Measurements from ENCODE around the gene ITPR2. TPM values are rescaled to one million over a fixed set of nuclear protein-coding genes. Genes with fewer than 3 reads are reported as not detected.
A peak's percentile ranks its signal among the peaks of the same experiment; 100 is the strongest.

Gene ITPR2
- polyA plus RNA-seq, 2 of the 4 experiments (the other 2 are of a cell fraction) = 3.1 to 8.1 TPM

DNA sequence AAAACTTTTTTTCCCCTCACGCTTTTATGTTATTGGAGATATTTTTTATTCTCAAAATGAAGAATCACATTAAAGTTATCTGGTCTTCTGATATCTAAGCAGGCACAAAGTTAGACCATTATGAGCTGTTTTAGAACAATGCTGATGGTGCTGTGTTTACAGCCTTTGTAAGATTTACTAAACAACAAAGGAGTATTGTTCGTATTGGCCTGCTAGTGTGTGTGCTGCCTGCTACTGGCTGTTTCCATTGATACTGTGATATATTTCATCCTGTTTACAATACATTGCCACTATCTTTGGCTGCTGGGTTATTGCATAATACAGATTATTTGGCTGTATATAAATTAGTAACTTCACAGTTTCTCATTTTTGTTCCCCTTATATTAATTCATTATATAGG, 220.8 kb downstream of the ITPR2 start:
- POLR2A ChIA-PET = no interaction called here
- no peak for DNase-seq (ENCODE audit: low read depth in 1 of 2, low spot score in 1 of 2)
- H3K9me3 ChIP-seq = no peaks in the 10 kb centered on the region
- no peak overlapping the region for H3K27ac ChIP-seq
- FAIRE-seq = no peak
- no peak overlapping the region for H3K4me3 ChIP-seq
- no peak for ATAC-seq
- H3K4me2 ChIP-seq = no peak overlapping the region
- CTCF ChIA-PET = interaction anchor here (1.2 kb wide), 1 partner anchor 89 kb away, joined by 3 read pairs; no protein-coding TSS in a partner anchor
- TF ChIP-seq ESRRA (IDR thresholded peaks at IDR 0.05; ENCODE audit: borderline replicate concordance, low read length) (no peak), CHD4 (IDR thresholded peaks at IDR 0.05; ENCODE audit: borderline replicate concordance) (no peak), CBX8 (IDR thresholded peaks at IDR 0.05) (no peak), RARB (CRISPR knock-in tag; IDR thresholded peaks at IDR 0.05) (no peak), ZC3H11A (IDR thresholded peaks at IDR 0.05) (no peak), MYC (IDR thresholded peaks at IDR 0.05; ENCODE audit: borderline replicate concordance, low read length) (no peak), EHF (CRISPR knock-in tag; IDR thresholded peaks at IDR 0.05) (no peak)
- no peaks in the 10 kb centered on the region for H3K4me1 ChIP-seq
- WGBS (ENCODE audit: missing lambda C conversion rate) = 83% methylated on average over 2 of the region's 2 CpGs

DNA sequence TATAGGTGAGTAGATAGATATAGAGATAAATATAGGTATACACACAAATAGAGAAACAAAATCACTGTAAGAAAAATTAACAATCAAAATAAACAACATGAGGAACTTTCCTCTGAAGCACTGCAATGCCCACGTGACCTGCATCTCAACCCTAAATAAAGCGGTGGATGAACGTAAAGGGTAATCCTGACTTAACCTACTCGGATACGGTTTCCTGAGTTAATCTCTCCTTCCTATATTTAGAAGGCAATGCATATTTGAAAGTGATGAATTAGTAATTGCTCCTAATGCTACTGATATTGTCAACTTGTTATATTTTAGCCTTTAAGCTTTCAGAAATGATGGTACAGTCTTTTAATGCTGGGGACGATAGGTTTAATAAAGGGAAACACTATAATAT, 221.4 kb downstream of the ITPR2 start:
- TF ChIP-seq KDM5A (IDR thresholded peaks at IDR 0.05) (no peak), RNF2 (IDR thresholded peaks at IDR 0.05; ENCODE audit: borderline replicate concordance, low read depth) (no peak), MYC (IDR thresholded peaks at IDR 0.05; ENCODE audit: borderline replicate concordance, low read length) (no peak), EHMT2 (IDR thresholded peaks at IDR 0.05; ENCODE audit: low read depth) (no peak), FOSB (CRISPR knock-in tag; IDR thresholded peaks at IDR 0.05) (no peak), RAD21 (conservative IDR thresholded peaks at IDR 0.05 in 1 of 2, IDR thresholded peaks at IDR 0.05 in 1 of 2) (no peak)
- TF ChIP-seq, protein P1, sequence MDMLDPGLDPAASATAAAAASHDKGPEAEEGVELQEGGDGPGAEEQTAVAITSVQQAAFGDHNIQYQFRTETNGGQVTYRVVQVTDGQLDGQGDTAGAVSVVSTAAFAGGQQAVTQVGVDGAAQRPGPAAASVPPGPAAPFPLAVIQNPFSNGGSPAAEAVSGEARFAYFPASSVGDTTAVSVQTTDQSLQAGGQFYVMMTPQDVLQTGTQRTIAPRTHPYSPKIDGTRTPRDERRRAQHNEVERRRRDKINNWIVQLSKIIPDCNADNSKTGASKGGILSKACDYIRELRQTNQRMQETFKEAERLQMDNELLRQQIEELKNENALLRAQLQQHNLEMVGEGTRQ (IDR thresholded peaks at IDR 0.05) = no peak
- TF ChIP-seq, protein P2, sequence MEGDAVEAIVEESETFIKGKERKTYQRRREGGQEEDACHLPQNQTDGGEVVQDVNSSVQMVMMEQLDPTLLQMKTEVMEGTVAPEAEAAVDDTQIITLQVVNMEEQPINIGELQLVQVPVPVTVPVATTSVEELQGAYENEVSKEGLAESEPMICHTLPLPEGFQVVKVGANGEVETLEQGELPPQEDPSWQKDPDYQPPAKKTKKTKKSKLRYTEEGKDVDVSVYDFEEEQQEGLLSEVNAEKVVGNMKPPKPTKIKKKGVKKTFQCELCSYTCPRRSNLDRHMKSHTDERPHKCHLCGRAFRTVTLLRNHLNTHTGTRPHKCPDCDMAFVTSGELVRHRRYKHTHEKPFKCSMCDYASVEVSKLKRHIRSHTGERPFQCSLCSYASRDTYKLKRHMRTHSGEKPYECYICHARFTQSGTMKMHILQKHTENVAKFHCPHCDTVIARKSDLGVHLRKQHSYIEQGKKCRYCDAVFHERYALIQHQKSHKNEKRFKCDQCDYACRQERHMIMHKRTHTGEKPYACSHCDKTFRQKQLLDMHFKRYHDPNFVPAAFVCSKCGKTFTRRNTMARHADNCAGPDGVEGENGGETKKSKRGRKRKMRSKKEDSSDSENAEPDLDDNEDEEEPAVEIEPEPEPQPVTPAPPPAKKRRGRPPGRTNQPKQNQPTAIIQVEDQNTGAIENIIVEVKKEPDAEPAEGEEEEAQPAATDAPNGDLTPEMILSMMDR (IDR thresholded peaks at IDR 0.05) = no peak
- Histone ChIP-seq H3K4me2 (no peak overlapping the region), H3K4me3 (no peak overlapping the region), H3K4me1 (no peaks in the 10 kb centered on the region), H3K27ac (no peak overlapping the region), H3K9me3 (no peaks in the 10 kb centered on the region)
- no peak for DNase-seq (ENCODE audit: low read depth in 1 of 2, low spot score in 1 of 2)
- POLR2A ChIA-PET = no interaction called here
- CTCF ChIA-PET = interaction anchor here (1.2 to 1.3 kb wide), 2 partner anchors 13 to 90 kb away, joined by 3 read pairs; no protein-coding TSS in a partner anchor
- FAIRE-seq = no peak
- 86% methylated on average over 6 of the region's 6 CpGs for WGBS (ENCODE audit: missing lambda C conversion rate)
- no peak for ATAC-seq

DNA sequence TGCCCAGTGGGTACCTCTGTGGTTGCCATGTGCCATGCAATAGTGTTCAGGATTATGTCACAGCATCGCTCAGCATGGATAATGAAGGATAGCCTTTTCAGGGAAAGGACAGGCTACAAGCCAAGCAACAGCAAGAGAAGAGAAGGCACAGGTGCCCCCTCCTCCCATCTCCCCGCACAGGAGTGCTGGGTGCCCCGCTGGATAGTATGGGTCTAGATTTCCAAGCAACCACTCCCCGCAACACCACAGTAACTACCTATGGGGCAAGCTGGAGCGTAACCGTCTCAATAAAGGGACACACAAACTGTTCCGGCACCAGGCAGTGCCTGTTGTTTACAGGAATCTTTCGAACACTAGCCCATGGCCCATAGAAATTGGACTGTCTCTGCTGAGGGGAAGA, 222.2 kb downstream of the ITPR2 start:
- H3K4me3 ChIP-seq = no peak overlapping the region
- FAIRE-seq = no peak
- no peaks in the 10 kb centered on the region for H3K9me3 ChIP-seq
- no peak for DNase-seq (ENCODE audit: low read depth in 1 of 2, low spot score in 1 of 2)
- POLR2A ChIA-PET = no interaction called here
- no peaks in the 10 kb centered on the region for H3K4me1 ChIP-seq
- TF ChIP-seq RNF2 (IDR thresholded peaks at IDR 0.05; ENCODE audit: borderline replicate concordance, low read depth) (no peak), POLR2A (IDR thresholded peaks at IDR 0.05; ENCODE audit: low read length) (0 out of 2 replicates have a peak, but pooled peaks have one; percentile 12), ZNF302 (CRISPR knock-in tag; IDR thresholded peaks at IDR 0.05) (no peak), RAD21 (conservative IDR thresholded peaks at IDR 0.05 in 1 of 2, IDR thresholded peaks at IDR 0.05 in 1 of 2) (no peak), CHD2 (IDR thresholded peaks at IDR 0.05; ENCODE audit: low read length, partially characterized antibody) (no peak), TFCP2L1 (CRISPR knock-in tag; IDR thresholded peaks at IDR 0.05) (no peak)
- TF ChIP-seq, protein P3, sequence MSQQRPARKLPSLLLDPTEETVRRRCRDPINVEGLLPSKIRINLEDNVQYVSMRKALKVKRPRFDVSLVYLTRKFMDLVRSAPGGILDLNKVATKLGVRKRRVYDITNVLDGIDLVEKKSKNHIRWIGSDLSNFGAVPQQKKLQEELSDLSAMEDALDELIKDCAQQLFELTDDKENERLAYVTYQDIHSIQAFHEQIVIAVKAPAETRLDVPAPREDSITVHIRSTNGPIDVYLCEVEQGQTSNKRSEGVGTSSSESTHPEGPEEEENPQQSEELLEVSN (IDR thresholded peaks at IDR 0.05; ENCODE audit: borderline replicate concordance, low read depth) = no peak
- CTCF ChIA-PET = interaction anchor here (1.3 kb wide), 1 partner anchor 14 kb away, joined by 3 read pairs; no protein-coding TSS in a partner anchor
- no peak for ATAC-seq
- H3K27ac ChIP-seq = no peak overlapping the region
- H3K4me2 ChIP-seq = no peak overlapping the region
- 90% methylated on average over 8 of the region's 8 CpGs for WGBS (ENCODE audit: missing lambda C conversion rate)

Data from A549 (cell line).